GM12892 (cell line): Measurements from ENCODE around the gene ELAPOR1.

Experiments used
- POLR2A ChIP-seq: IDR thresholded peaks from 2 replicates; pipeline ENCODE4 v1.6.1; 2011; ENCODE audit warnings: low read depth, low read length, control low read depth
- POLR2AphosphoS5 ChIP-seq: IDR thresholded peaks from 2 replicates; pipeline ENCODE4 v1.6.1; 2011; ENCODE audit warnings: low read depth, low read length, control low read depth

- TF ChIP-seq POLR2A (no peak), POLR2AphosphoS5 (no peak)
Observed at GRCh38 chr1:109163551-109163950, 49.6 kb downstream of the ELAPOR1 start.
